IPS DF 6.9 (cell line): ENCODE results near the gene GPR87.

Experiments used
- DNase-seq: peaks from one replicate; pipeline ENCODE4 v3.0.0-alpha.2; 2013; ENCODE audit warnings: low read depth, low spot score
- H3K27ac ChIP-seq: one replicate; pipeline ENCODE4 v1.5.1; 2013; ENCODE audit warnings: low read length, control low read depth
- H3K27me3 ChIP-seq: 2 replicates; pipeline ENCODE4 v1.6.1; 2013; ENCODE audit warnings: mild to moderate bottlenecking, low read length; ENCODE audit not compliant: control insufficient read depth, insufficient read depth
- H3K36me3 ChIP-seq: 2 replicates; pipeline ENCODE4 v1.6.1; 2013; ENCODE audit warnings: low read length; ENCODE audit not compliant: control insufficient read depth, insufficient read depth
- H3K4me1 ChIP-seq: 2 replicates; pipeline ENCODE4 v1.6.1; 2013; ENCODE audit warnings: low read length; ENCODE audit not compliant: control insufficient read depth, insufficient read depth
- H3K4me3 ChIP-seq: 2 replicates; pipeline ENCODE4 v1.5.1; 2013; ENCODE audit warnings: mild to moderate bottlenecking, low read length
- H3K9me3 ChIP-seq: 2 replicates; pipeline ENCODE4 v1.6.1; 2013; ENCODE audit warnings: low read length, inconsistent platforms; ENCODE audit not compliant: control insufficient read depth, insufficient read depth
- WGBS: extraction: QIAGEN DNeasy Blood & Tissue Kit; methylation state at CpG from one replicate; pipeline ENCODE4 v1.1.7; 2013; ENCODE audit warnings: mixed read lengths, missing lambda C conversion rate; ENCODE audit not compliant: insufficient read length, insufficient coverage; 5-methylcytosine and 5-hydroxymethylcytosine counted together

Gene GPR87

GRCh38 chr3:151283907-151284461, 32.6 kb downstream of the GPR87 start:
- no peaks in the 10 kb centered on the region for H3K4me1 ChIP-seq
- no peak overlapping the region for H3K4me3 ChIP-seq
- DNase-seq, result no peak
- no CpG with 5 or more reads among the region's 5 CpGs for WGBS
- H3K27me3 ChIP-seq, result no peaks in the 10 kb centered on the region
- no peak overlapping the region for H3K27ac ChIP-seq
- no peaks in the 10 kb centered on the region for H3K36me3 ChIP-seq
- H3K9me3 ChIP-seq, result no peaks in the 10 kb centered on the region

GRCh38 chr3:151283387-151283786, 33.2 kb downstream of the GPR87 start:
- Histone ChIP-seq H3K9me3 (no peaks in the 10 kb centered on the region), H3K36me3 (no peaks in the 10 kb centered on the region), H3K4me3 (no peak overlapping the region), H3K4me1 (no peaks in the 10 kb centered on the region), H3K27me3 (no peaks in the 10 kb centered on the region), H3K27ac (no peak overlapping the region)
- DNase-seq, result no peak
- WGBS, result no CpG with 5 or more reads among the region's 4 CpGs

- no peaks in the 10 kb centered on the region for H3K27me3 ChIP-seq
- DNase-seq, result no peak
- no peaks in the 10 kb centered on the region for H3K4me1 ChIP-seq
- no peak overlapping the region for H3K4me3 ChIP-seq
- H3K36me3 ChIP-seq, result no peaks in the 10 kb centered on the region
- no peaks in the 10 kb centered on the region for H3K9me3 ChIP-seq
- no peak overlapping the region for H3K27ac ChIP-seq
- WGBS, result no CpG with 5 or more reads among the region's 1 CpG
Observed at GRCh38 chr3:151282921-151283320, 33.7 kb downstream of the GPR87 start.

- no peaks in the 10 kb centered on the region for H3K9me3 ChIP-seq
- H3K4me3 ChIP-seq, result no peak overlapping the region
- H3K36me3 ChIP-seq, result no peaks in the 10 kb centered on the region
- H3K4me1 ChIP-seq, result no peaks in the 10 kb centered on the region
- H3K27ac ChIP-seq, result no peak overlapping the region
- no peak for DNase-seq
- H3K27me3 ChIP-seq, result no peaks in the 10 kb centered on the region
- no CpG with 5 or more reads among the region's 9 CpGs for WGBS
Observed at GRCh38 chr3:151281671-151282324, 34.8 kb downstream of the GPR87 start.

- Histone ChIP-seq H3K4me1 (no peaks in the 10 kb centered on the region), H3K27me3 (no peaks in the 10 kb centered on the region), H3K9me3 (no peaks in the 10 kb centered on the region), H3K27ac (no peak within 1 kb of the TSS), H3K4me3 (no peak within 1 kb of the TSS), H3K36me3 (no peaks in the 10 kb centered on the region)
- no peak for DNase-seq
- WGBS, result no CpG with 5 or more reads among the region's 4 CpGs
Observed at GRCh38 chr3:151278230-151278629, 38.4 kb downstream of the GPR87 start, which contains the start of gene P2RY14. Gene P2RY14 (minus strand): TSS chr3:151278542. CDS start chr3:151214316, 64,226 bp downstream.

- WGBS, result no CpG with 5 or more reads among the region's 6 CpGs
- Histone ChIP-seq H3K4me1 (no peaks in the 10 kb centered on the region), H3K4me3 (no peak overlapping the region), H3K27ac (no peak overlapping the region), H3K9me3 (no peaks in the 10 kb centered on the region), H3K36me3 (no peaks in the 10 kb centered on the region), H3K27me3 (no peaks in the 10 kb centered on the region)
- no peak for DNase-seq
Observed at GRCh38 chr3:151276687-151277042, 40.0 kb downstream of the GPR87 start.

- no peaks in the 10 kb centered on the region for H3K27me3 ChIP-seq
- no peaks in the 10 kb centered on the region for H3K4me1 ChIP-seq
- no peaks in the 10 kb centered on the region for H3K9me3 ChIP-seq
- H3K4me3 ChIP-seq, result no peak overlapping the region
- H3K27ac ChIP-seq, result no peak overlapping the region
- no peak for DNase-seq
- WGBS, result no CpG with 5 or more reads among the region's 2 CpGs
- H3K36me3 ChIP-seq, result no peaks in the 10 kb centered on the region
Observed at GRCh38 chr3:151276038-151276686, 40.5 kb downstream of the GPR87 start.

GRCh38 chr3:151275091-151275490, 41.5 kb downstream of the GPR87 start:
- no peak for DNase-seq
- no peak overlapping the region for H3K4me3 ChIP-seq

GRCh38 chr3:151269631-151270030, 47.0 kb downstream of the GPR87 start:
- 100% methylated on average over 1 of the region's 5 CpGs for WGBS
- H3K4me1 ChIP-seq, result no peaks in the 10 kb centered on the region; the same call in 1 of the 2 replicates

More at GRCh38 chr3:151275091-151275490, 41.5 kb downstream of the GPR87 start:
- WGBS, result no CpG with 5 or more reads among the region's 5 CpGs
- H3K4me1 ChIP-seq, result no peaks in the 10 kb centered on the region
- no peaks in the 10 kb centered on the region for H3K27me3 ChIP-seq
- H3K27ac ChIP-seq, result no peak overlapping the region
- H3K9me3 ChIP-seq, result no peaks in the 10 kb centered on the region
- no peaks in the 10 kb centered on the region for H3K36me3 ChIP-seq

GRCh38 chr3:151268267-151269235, 48.1 kb downstream of the GPR87 start:
- Histone ChIP-seq H3K27ac (no peak overlapping the region), H3K36me3 (no peaks in the 10 kb centered on the region), H3K27me3 (no peaks in the 10 kb centered on the region), H3K4me3 (no peak overlapping the region), H3K4me1 (no peaks in the 10 kb centered on the region; the same call in 1 of the 2 replicates), H3K9me3 (no peaks in the 10 kb centered on the region)
- DNase-seq, result no peak
- WGBS, result no CpG with 5 or more reads among the region's 11 CpGs

More at GRCh38 chr3:151269631-151270030, 47.0 kb downstream of the GPR87 start:
- DNase-seq, result no peak
- Histone ChIP-seq H3K9me3 (no peaks in the 10 kb centered on the region), H3K27ac (no peak overlapping the region), H3K27me3 (no peaks in the 10 kb centered on the region), H3K4me3 (no peak overlapping the region), H3K36me3 (no peaks in the 10 kb centered on the region)
